Stimulated activated CD4-positive, alpha-beta T cell treated with anti-CD3 and anti-CD28 coated beads, Interleukin-15, amount 100 ng/mL, for 48 hours (primary cell): Measurements from ENCODE around the gene MYPOP.
"Not testable (repeated sequence)": the region's sequence is repeated elsewhere in the genome, so short reads cannot be mapped to it uniquely, and the experiment has no call there.

Experiments used
- DNase-seq, 2 donors: peaks; one replicate each; pipeline ENCODE4 v3.0.0-alpha.2; 2020; ENCODE audit warnings: low read depth in 2 of 2

MYPOP gene

GRCh38 chr19:45908956-45909355 is 6.5 kb upstream of the MYPOP start:
- DNase-seq = no peak

GRCh38 chr19:45906221-45906620 is 3.8 kb upstream of the MYPOP start:
- DNase-seq = no peak

GRCh38 chr19:45905011-45905410 is 2.6 kb upstream of the MYPOP start:
- no peak for DNase-seq

- DNase-seq = peak; percentile 97 to 99
Measured at GRCh38 chr19:45902651-45903625, 525 bp upstream of the MYPOP start.

GRCh38 chr19:45901432-45901911 is 941 bp downstream of the MYPOP start:
- DNase-seq = no peak

GRCh38 chr19:45900738-45901431 is 1.5 kb downstream of the MYPOP start:
- DNase-seq = no peak

GRCh38 chr19:45899919-45900589 is 2.4 kb downstream of the MYPOP start:
- DNase-seq = no peak

GRCh38 chr19:45899253-45899652 is 3.2 kb downstream of the MYPOP start:
- DNase-seq = no peak

GRCh38 chr19:45897261-45897812 is 5.1 kb downstream of the MYPOP start:
- no peak for DNase-seq

GRCh38 chr19:45895983-45896599 is 6.3 kb downstream of the MYPOP start:
- DNase-seq = not testable (repeated sequence)

- DNase-seq = no peak
Measured at GRCh38 chr19:45895519-45895972, 6.9 kb downstream of the MYPOP start.

GRCh38 chr19:45890877-45891276 is 11.5 kb downstream of the MYPOP start:
- no peak for DNase-seq

- no peak for DNase-seq
Measured at GRCh38 chr19:45889210-45889885, 13.1 kb downstream of the MYPOP start.

GRCh38 chr19:45887200-45887710 is 15.2 kb downstream of the MYPOP start:
- no peak for DNase-seq

- DNase-seq = peak; percentile 83 to 85
Measured at GRCh38 chr19:45886427-45887199, 15.8 kb downstream of the MYPOP start.

- peak; percentile 83 to 85 for DNase-seq
Measured at GRCh38 chr19:45885556-45886426, 16.6 kb downstream of the MYPOP start, which contains the start of gene IRF2BP1. IRF2BP1 (minus strand) TSS chr19:45886141; CDS start chr19:45885774, 367 bp downstream.

- DNase-seq = no peak
Measured at GRCh38 chr19:45884682-45885555, 17.5 kb downstream of the MYPOP start.
